ENCODE measurements around the gene TMEM126B. TPM values are rescaled to one million over a fixed set of nuclear protein-coding genes. Genes with fewer than 3 reads are reported as not detected.
"Not testable (repeated sequence)": the region's sequence is repeated elsewhere in the genome, so short reads cannot be mapped to it uniquely, and the experiment has no call there.

The TMEM126B gene
- total RNA-seq, 1 experiment from 2014 or later = 61.1 TPM

GRCh38 chr11:85647604-85648299 lies 19.4 kb downstream of the TMEM126B start, which contains the start of gene TMEM126A:
Gene TMEM126A (plus strand): TSS chr11:85647967. CDS start chr11:85650256, 2,289 bp downstream.
- DNase-seq (ENCODE audit: low read depth) = peak; percentile 93

GRCh38 chr11:85651118-85651517 lies 22.7 kb downstream of the TMEM126B start:
- no peak for DNase-seq (ENCODE audit: low read depth)

- no peak for DNase-seq (ENCODE audit: low read depth)
Measured at GRCh38 chr11:85652786-85653447, 24.5 kb downstream of the TMEM126B start.

GRCh38 chr11:85654343-85654742 lies 25.9 kb downstream of the TMEM126B start:
- not testable (repeated sequence) for DNase-seq (ENCODE audit: low read depth)

- no peak for DNase-seq (ENCODE audit: low read depth)
Measured at GRCh38 chr11:85656777-85657176, 28.4 kb downstream of the TMEM126B start.

GRCh38 chr11:85658180-85658579 lies 29.8 kb downstream of the TMEM126B start:
- no peak for DNase-seq (ENCODE audit: low read depth)

GRCh38 chr11:85661972-85662664 lies 33.7 kb downstream of the TMEM126B start:
- DNase-seq (ENCODE audit: low read depth) = no peak

GRCh38 chr11:85663080-85663752 lies 34.8 kb downstream of the TMEM126B start:
- no peak for DNase-seq (ENCODE audit: low read depth)

- DNase-seq (ENCODE audit: low read depth) = peak; percentile 63
Measured at GRCh38 chr11:85663753-85664614, 35.6 kb downstream of the TMEM126B start.

GRCh38 chr11:85664615-85665481 lies 36.5 kb downstream of the TMEM126B start, which contains the start of gene CREBZF:
Gene CREBZF (minus strand): TSS chr11:85665129. CDS start chr11:85664875, 254 bp downstream.
- peak; percentile 96 for DNase-seq (ENCODE audit: low read depth)

- DNase-seq (ENCODE audit: low read depth) = no peak
Measured at GRCh38 chr11:85665733-85666132, 37.3 kb downstream of the TMEM126B start.

- DNase-seq (ENCODE audit: low read depth) = no peak
Measured at GRCh38 chr11:85666687-85667086, 38.3 kb downstream of the TMEM126B start.

- DNase-seq (ENCODE audit: low read depth) = no peak
Measured at GRCh38 chr11:85668157-85668556, 39.8 kb downstream of the TMEM126B start.

GRCh38 chr11:85670949-85671663 lies 42.7 kb downstream of the TMEM126B start:
- not testable (repeated sequence) for DNase-seq (ENCODE audit: low read depth)

GRCh38 chr11:85672105-85672902 lies 43.9 kb downstream of the TMEM126B start:
- DNase-seq (ENCODE audit: low read depth) = no peak

- no peak for DNase-seq (ENCODE audit: low read depth)
Measured at GRCh38 chr11:85673393-85673792, 45.0 kb downstream of the TMEM126B start.

GRCh38 chr11:85679576-85679975 lies 51.2 kb downstream of the TMEM126B start:
- DNase-seq (ENCODE audit: low read depth) = no peak

GRCh38 chr11:85680897-85681296 lies 52.5 kb downstream of the TMEM126B start:
- peak; percentile 4 for DNase-seq (ENCODE audit: low read depth)

Measured in Daoy (cell line).